K562 (cell line): ENCODE measurements around the gene HNF4A.

Experiments used
- GTF2A2 ChIP-seq: IDR thresholded peaks from 2 replicates; pipeline ENCODE4 v1.6.1; 2016; ENCODE audit warnings: mild to moderate bottlenecking, missing genetic modification characterization, missing compliant biosample characterization
- POLR2A ChIP-seq: fragments of 450-650 bp; conservative IDR thresholded peaks from 2 replicates; pipeline ENCODE4 v1.6.1; 2016
- TARDBP ChIP-seq: fragments of 450-650 bp; IDR thresholded peaks from 2 replicates; pipeline ENCODE4 v1.6.1; 2016
- ZKSCAN8 ChIP-seq: fragments of 200-800 bp; sonication (Bioruptor generic); IDR thresholded peaks from 2 replicates; pipeline ENCODE4 v1.6.1; 2016; ENCODE audit warnings: missing genetic modification characterization, missing compliant biosample characterization
- ZNF282 ChIP-seq: sonication (generic); formaldehyde crosslinking; IDR thresholded peaks from 2 replicates; pipeline ENCODE4 v1.8.1; 2023; ENCODE audit warnings: missing genetic modification reagents
- TF ChIP-seq, protein P1 (sequence below), 2 experiments: fragments of 450-650 bp; IDR thresholded peaks; 2 replicates each; pipeline ENCODE4 v1.6.1; 2016; ENCODE audit warnings: mild to moderate bottlenecking in 2 of 2, borderline replicate concordance in 1 of 2, low read depth in 1 of 2, moderate library complexity in 1 of 2

- TF ChIP-seq TARDBP (no peak), ZNF282 (CRISPR knock-in tag) (no peak), ZKSCAN8 (CRISPR knock-in tag) (no peak), GTF2A2 (no peak), POLR2A (no peak)
- TF ChIP-seq, protein P1, sequence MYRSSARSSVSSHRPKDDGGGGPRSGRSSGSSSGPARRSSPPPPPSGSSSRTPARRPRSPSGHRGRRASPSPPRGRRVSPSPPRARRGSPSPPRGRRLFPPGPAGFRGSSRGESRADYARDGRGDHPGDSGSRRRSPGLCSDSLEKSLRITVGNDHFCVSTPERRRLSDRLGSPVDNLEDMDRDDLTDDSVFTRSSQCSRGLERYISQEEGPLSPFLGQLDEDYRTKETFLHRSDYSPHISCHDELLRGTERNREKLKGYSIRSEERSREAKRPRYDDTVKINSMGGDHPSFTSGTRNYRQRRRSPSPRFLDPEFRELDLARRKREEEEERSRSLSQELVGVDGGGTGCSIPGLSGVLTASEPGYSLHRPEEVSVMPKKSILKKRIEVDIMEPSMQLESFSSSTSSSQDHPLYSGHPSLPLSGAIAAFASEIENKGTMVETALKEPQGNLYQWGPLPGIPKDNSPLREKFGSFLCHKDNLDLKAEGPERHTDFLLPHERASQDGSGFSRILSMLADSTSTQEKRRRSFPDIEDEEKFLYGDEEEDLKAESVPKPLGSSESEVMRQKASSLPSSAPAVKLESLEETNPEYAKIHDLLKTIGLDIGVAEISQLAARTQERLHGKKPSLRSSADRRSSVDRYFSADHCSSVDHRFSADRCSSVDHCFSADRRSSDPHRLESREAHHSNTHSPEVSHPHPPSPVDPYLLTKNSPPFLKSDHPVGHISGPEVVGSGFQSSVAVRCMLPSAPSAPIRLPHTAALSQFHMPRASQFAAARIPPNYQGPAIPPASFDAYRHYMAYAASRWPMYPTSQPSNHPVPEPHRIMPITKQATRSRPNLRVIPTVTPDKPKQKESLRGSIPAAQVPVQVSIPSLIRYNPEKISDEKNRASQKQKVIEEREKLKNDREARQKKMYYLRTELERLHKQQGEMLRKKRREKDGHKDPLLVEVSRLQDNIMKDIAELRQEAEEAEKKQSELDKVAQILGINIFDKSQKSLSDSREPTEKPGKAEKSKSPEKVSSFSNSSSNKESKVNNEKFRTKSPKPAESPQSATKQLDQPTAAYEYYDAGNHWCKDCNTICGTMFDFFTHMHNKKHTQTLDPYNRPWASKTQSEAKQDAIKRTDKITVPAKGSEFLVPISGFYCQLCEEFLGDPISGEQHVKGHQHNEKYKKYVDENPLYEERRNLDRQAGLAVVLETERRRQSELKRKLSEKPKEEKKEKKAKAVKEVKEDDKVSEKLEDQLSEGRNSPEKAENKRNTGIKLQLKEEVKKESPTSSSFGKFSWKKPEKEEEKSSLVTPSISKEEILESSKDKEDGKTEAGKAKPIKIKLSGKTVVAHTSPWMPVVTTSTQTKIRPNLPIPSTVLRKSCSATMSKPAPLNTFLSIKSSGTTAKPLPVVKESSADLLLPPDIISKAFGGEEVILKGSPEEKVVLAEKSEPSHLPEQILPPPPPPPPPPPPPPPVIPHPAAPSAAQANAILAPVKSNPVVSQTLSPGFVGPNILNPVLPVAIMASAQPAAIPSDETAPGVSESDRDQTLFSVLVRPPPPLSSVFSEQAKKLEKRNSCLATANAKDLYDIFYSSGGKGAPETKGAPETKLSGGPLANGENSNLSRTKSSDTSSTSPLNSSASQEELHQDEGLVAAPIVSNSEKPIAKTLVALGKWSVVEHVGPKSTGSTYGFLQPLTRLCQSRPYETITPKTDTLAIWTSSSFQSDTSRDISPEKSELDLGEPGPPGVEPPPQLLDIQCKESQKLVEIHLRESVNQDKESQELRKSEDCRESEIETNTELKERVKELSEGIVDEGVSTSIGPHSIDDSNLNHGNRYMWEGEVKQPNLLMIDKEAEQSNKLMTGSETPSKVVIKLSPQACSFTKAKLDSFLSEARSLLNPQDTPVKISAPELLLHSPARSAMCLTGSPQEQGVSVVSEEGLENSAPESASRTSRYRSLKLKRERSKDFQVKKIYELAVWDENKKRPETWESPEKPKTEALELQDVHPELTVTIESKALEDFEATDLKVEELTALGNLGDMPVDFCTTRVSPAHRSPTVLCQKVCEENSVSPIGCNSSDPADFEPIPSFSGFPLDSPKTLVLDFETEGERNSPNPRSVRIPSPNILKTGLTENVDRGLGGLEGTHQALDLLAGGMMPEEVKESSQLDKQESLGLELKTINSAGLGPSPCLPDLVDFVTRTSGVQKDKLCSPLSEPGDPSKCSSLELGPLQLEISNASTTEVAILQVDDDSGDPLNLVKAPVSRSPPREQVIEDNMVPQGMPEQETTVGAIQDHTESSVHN (IDR thresholded peaks at IDR 0.05; ENCODE audit: borderline replicate concordance in 1 of 2, low read depth in 1 of 2): no peak
Observed at GRCh38 chr20:44360221-44360620, 4.7 kb downstream of the HNF4A start.
